ENCODE data around the gene LRPPRC.
"Not testable (repeated sequence)": the region's sequence is repeated elsewhere in the genome, so short reads cannot be mapped to it uniquely, and the experiment has no call there.

LRPPRC gene

DNA sequence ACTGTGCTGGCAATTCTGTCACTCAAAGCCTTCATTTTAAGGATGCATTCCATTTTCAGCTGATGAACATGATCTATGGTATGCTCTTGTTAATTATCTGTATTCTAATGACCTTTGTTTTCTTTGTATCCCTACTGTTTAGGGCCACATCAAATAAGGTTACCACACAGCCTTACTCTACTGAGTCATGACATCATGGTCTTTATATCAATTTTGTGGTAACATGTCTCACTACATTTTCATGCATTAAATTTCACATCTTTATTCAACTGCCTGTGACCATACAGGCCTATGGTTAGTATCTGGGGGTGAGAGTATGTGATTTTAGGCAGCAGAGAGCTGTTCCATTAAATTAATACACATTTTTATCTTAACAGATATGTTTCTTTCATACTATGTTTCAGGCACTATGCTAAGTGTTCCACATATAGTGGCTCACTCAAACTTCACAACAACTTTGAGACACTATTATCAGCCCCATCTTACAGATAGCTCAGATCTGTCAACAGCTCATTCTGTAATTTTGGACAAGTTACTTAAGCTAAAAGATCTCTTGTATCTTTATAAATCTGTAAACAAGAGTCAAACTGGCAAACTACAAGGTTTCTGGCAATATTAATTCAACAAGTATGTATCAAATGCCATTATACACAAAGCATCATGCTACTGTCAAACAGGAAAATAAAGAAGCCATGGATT lies 18.0 kb downstream of the LRPPRC start:
- no peak for DNase-seq

GRCh38 chr2:43960921-43961320 lies 34.9 kb downstream of the LRPPRC start:
- no peak for DNase-seq

DNA sequence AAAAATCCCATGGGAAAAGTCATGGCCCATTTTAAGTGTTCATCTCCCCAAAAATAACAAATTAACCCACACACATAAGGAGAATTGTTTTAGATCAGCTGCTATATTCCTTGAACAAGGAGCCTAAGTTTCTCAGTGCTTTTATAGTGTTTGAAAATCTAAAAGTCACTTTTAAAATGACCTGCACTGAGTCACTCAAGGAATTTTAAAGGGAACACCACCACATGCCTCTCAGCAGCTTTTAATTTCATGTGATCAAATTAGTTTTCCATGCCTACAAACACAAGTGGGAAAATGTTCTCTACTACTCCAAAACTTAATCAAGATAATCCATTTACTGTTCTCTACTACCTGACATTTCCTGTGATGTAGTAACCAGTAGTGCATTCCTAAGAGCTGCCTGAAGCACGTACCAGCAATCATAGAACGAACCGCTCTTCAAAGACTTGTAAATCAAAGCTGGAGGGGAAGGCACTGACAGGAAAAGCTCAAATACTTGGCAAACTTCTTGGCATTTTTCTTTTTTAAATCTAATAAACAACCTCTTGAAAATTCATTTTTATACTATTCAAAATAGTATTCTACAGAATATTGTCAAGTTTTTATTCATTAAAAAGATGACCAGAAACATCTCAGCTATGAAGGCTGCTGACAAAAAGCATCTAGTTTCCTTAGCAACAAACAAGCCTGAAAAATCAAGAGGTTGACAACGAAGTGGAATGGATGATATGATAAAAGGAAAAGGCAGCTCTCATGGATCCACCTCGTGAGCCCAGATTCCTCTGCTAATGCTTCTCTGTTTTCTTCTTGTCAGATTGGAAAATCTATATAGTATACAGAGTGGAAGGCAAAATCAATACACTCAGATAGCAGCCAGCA lies 37.2 kb downstream of the LRPPRC start:
- DNase-seq, result no peak

GRCh38 chr2:43950383-43951008 lies 45.3 kb downstream of the LRPPRC start:
- no peak for DNase-seq

DNA sequence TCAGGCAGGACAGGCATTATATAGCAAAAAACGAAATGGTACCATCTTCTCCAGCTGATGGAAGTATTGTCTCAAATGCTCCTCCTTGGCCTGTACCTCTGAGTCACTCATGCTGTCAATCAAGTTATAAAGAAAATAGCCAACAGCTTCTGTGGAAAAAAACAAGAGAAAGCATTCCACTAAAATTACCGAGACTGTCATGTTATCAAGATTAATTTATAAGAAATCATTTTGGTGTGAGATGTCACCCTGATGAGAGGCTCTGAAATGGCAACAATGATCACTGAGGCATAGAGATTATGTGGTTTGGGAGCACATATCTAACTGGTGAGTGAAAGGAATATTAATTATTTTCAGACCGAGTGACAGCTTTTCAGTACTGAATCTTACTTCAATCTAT lies 47.4 kb downstream of the LRPPRC start:
- DNase-seq, result no peak

DNA sequence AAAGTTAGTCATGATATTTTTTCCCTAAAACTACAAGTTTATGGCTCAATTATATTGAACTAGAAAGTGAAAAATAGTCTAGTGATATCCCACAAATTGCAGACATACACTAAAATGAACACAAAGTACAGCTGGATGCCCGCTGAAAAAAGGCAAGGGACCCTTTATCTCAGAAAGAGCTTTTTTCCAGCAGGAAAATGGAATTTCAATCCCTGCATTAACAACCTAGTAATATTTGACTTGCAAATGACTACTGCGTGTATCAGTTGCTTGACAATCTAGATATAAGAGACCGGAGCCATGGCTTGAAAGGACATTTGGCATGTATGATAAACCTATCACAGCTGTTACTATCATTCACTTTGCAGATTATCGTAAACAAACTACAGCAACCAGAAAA lies 49.1 kb downstream of the LRPPRC start:
- DNase-seq, result no peak

DNA sequence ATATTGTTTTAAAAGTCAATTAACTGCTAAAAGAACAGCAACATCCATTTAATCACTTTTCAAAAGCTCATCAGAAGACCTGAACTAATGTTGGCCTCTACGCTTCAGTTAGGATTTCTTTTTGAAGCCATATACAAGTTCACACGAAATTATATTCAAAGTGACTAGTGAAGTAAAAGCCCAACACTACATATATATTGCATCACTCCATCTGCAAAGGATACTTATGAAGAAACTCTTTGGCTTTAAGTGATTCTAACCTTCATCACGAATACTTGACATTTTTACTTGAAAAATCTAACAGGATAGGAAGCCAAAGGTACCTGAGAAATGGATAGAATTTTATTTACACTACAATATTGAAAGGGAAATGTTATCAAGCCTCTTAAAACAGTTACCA lies 50.4 kb downstream of the LRPPRC start:
- no peak for DNase-seq

GRCh38 chr2:43944915-43945314 lies 50.9 kb downstream of the LRPPRC start:
- no peak for DNase-seq

DNA sequence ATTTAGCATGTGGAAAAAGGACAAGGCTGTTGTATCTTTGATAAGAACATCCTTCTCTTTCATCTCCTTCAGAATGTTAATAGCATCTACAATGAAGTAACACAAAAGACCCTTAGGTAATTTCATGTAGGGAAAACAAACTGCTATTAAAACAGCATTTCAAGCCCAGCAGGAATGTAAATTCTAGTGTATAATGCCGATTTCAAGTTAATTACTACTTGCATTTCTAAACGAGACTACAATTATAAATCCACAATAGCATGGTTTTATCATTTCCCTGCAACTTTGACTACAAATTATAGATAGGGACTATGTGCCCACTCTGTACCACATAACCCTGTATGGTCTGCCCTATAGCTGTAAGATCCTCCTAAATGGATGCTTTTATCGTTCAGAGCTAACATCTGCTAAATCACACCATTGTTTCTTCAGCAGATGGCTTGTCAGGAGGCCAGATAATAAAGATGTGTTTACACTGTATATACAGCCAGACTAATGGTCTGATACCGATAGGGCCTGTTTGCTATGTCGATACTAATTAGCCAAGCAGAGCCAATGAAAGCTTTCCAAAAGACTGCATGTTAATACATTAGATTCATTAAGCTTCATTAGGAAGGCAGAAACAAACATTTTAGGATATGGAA lies 51.9 kb downstream of the LRPPRC start:
- DNase-seq, result no peak

DNA sequence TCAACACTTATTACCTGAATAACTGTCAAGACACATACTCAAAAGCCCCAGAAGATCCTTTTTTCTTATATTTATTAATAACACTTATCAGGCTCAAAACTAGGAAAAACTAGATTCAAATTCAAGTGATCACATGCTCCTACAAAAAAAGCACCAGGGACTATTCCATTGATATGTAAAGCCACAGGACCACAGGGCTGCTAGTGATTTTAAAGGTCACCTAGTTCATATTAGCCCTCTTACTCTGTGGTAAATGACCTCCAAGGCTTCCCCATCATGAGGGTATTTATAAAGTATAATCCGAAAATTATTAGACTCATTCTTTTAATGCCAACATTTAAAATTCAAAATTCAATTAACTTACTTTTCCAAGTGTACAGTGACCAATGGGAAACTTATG lies 52.5 kb downstream of the LRPPRC start:
- no peak for DNase-seq

- DNase-seq, result no peak
Measured at GRCh38 chr2:43942881-43943280, 52.9 kb downstream of the LRPPRC start.

- no peak for DNase-seq
Measured at GRCh38 chr2:43941966-43942365, 53.8 kb downstream of the LRPPRC start.

GRCh38 chr2:43941359-43941758 lies 54.4 kb downstream of the LRPPRC start:
- DNase-seq, result no peak

- no peak for DNase-seq
Measured at GRCh38 chr2:43939695-43940256, 56.0 kb downstream of the LRPPRC start.

DNA sequence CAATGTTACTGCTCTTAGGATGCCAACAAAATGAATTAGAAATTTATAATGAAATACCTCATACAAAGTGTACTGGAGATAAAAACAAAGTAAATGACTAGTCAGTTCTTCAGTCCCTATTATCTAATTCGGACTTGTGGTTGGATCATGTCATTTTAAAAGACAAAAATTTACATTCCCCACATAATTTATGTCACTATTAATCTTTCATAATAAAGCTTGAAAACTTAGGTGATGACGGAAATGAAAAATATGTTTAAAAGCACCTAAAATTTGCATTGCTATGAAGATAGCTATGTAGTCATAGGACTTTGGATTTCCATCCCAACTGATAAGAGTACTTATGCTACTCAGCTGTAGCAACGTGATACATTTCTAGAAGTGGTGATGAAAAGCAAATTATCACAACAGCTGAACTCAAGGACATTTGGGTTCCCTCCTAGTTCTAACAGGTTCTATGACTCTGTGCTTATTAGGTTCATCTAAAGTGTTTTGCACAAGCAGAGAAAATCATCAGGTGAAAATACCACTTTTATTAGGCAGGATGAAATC lies 58.4 kb downstream of the LRPPRC start:
- no peak for DNase-seq

- no peak for DNase-seq
Measured at GRCh38 chr2:43934567-43934966, 61.2 kb downstream of the LRPPRC start.

GRCh38 chr2:43931293-43931692 lies 64.5 kb downstream of the LRPPRC start:
- DNase-seq, result no peak

GRCh38 chr2:43927442-43927841 lies 68.3 kb downstream of the LRPPRC start:
- no peak for DNase-seq

DNA sequence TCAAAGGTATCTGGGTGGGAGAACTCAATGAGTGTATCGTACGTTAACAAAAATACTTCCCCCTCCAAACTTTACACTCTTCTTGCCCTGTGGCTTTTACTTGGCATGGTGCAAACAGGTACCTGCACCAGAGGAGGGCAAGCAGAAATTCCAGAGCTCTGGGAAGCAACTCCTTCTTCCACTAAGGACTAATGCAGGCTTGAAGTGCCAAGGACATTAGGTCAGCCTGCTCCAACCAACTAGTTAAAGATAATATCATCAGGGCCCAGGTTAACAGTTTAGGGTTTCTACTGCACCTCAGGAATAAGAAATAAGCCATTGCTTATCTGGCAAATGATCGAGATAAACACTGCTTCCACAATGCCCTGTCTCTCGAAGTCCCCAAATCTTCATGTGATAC lies 70.4 kb downstream of the LRPPRC start:
- DNase-seq, result no peak

DNA sequence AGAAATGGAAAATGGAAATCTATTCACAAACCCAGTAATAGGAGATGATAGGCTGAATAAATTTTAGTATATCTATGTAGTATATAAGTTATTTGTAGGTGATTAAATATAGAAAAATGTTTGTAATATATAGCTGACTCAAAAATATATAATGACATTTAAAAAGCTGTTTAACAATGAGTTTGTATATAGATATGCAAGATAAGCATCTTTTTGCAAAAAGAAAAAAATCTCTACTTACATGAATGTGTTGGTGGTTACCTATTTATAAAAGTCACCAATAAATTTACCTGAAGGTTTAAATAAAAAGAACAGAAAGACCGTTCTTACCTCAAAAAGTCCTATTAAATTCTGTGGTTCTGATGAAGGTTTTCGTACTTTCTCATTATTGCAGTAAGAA lies 71.3 kb downstream of the LRPPRC start:
- DNase-seq, result no peak

DNA sequence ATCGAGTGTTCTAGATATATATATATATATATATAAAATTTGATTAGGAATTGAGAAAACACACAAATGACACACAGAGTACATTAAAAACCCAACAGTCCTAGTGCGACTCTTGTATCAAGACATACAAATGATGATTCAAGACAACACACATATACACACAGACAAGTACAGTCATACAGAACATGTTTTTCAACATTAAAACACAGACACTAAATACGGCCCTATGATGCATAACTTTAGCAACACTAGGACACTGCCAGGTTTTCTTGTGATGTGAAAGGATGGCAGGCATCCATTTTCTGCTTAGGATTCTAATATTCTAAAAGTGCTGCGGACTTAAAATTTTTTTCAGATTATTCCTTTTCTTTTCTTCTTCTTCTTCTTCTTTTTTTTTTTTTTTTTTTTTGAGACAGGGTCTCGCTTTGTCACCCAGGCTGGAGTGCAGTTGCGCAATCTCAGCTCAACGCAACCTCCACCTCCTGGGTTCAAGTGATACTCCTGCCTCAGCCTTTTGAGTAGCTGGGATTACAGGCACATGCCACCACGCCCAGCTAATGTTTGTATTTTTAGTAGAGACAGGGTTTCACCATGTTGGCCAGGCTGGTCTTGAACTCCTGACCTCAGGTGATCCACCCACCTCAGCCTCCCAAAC lies 84.5 kb downstream of the LRPPRC start:
- not testable (repeated sequence) for DNase-seq

- DNase-seq, result no peak
Measured at GRCh38 chr2:43906448-43907109, 89.2 kb downstream of the LRPPRC start.
